HepG2 (cell line): Measurements from ENCODE around the gene ASCC3.

Experiments
- CTCF ChIP-seq: sonication (generic); formaldehyde crosslinking; IDR thresholded peaks from 2 replicates; pipeline ENCODE4 v1.5.0; 2020; ENCODE audit warnings: mild to moderate bottlenecking, missing genetic modification reagents, moderate library complexity
- FIP1L1 ChIP-seq: fragments of 200-400 bp; formaldehyde crosslinking; IDR thresholded peaks from 2 replicates; pipeline ENCODE4 v1.6.1; 2018; ENCODE audit warnings: low read depth, mild to moderate bottlenecking, low read length, moderate library complexity, borderline replicate concordance; ENCODE audit not compliant: insufficient read depth
- HCFC1 ChIP-seq: fragments of 150-350 bp; IDR thresholded peaks from 2 replicates; pipeline ENCODE4 v1.6.1; 2014; ENCODE audit warnings: low read depth, low read length
- MTA3 ChIP-seq: sonication (generic); formaldehyde crosslinking; IDR thresholded peaks from 2 replicates; pipeline ENCODE4 v1.4.0; 2020; ENCODE audit warnings: missing genetic modification reagents
- NR2C2 ChIP-seq: sonication (generic); formaldehyde crosslinking; IDR thresholded peaks from 2 replicates; pipeline ENCODE4 v1.4.0; 2020; ENCODE audit warnings: missing genetic modification reagents, mild to moderate bottlenecking, moderate library complexity, borderline replicate concordance
- POLR2A ChIP-seq, 2 experiments: IDR thresholded peaks; 2 replicates each; pipeline ENCODE4 v1.6.1; 2011; ENCODE audit warnings: low read depth in 2 of 2, low read length in 2 of 2, mild to moderate bottlenecking in 1 of 2, moderate library complexity in 1 of 2; ENCODE audit not compliant: insufficient read depth in 1 of 2
- ZNF24 ChIP-seq: fragments of 450-650 bp; IDR thresholded peaks from 2 replicates; pipeline ENCODE4 v1.6.1; 2017; ENCODE audit warnings: antibody characterized with exemption, mild to moderate bottlenecking
- ZNF317 ChIP-seq: sonication (generic); formaldehyde crosslinking; IDR thresholded peaks from 2 replicates; pipeline ENCODE4 v1.5.0; 2020; ENCODE audit warnings: mild to moderate bottlenecking, missing genetic modification reagents
- ZNF567 ChIP-seq: sonication (generic); formaldehyde crosslinking; IDR thresholded peaks from 2 replicates; pipeline ENCODE4 v1.8.1; 2023; ENCODE audit warnings: mild to moderate bottlenecking, missing genetic modification reagents, borderline replicate concordance
- ZZZ3 ChIP-seq: sonication (generic); formaldehyde crosslinking; IDR thresholded peaks from 2 replicates; pipeline ENCODE4 v1.4.0; 2020; ENCODE audit warnings: missing genetic modification reagents, mild to moderate bottlenecking, borderline replicate concordance

GRCh38 chr6:100658486-100658885 is 222.6 kb downstream of the ASCC3 start:
- TF ChIP-seq MTA3 (CRISPR knock-in tag): no peak
- TF ChIP-seq FIP1L1: no peak
- no peak for TF ChIP-seq ZNF567
- no peak for TF ChIP-seq CTCF (CRISPR knock-in tag)
- no peak for TF ChIP-seq POLR2A (IDR thresholded peaks at IDR 0.05; ENCODE audit: insufficient read depth in 1 of 2, low read depth in 2 of 2, low read length in 2 of 2)
- no peak for TF ChIP-seq ZNF24
- TF ChIP-seq ZZZ3 (CRISPR knock-in tag): no peak
- no peak for TF ChIP-seq ZNF317 (CRISPR knock-in tag)
- no peak for TF ChIP-seq HCFC1
- TF ChIP-seq NR2C2 (CRISPR knock-in tag): no peak
